ENCODE data around the gene CPNE5.

DNA sequence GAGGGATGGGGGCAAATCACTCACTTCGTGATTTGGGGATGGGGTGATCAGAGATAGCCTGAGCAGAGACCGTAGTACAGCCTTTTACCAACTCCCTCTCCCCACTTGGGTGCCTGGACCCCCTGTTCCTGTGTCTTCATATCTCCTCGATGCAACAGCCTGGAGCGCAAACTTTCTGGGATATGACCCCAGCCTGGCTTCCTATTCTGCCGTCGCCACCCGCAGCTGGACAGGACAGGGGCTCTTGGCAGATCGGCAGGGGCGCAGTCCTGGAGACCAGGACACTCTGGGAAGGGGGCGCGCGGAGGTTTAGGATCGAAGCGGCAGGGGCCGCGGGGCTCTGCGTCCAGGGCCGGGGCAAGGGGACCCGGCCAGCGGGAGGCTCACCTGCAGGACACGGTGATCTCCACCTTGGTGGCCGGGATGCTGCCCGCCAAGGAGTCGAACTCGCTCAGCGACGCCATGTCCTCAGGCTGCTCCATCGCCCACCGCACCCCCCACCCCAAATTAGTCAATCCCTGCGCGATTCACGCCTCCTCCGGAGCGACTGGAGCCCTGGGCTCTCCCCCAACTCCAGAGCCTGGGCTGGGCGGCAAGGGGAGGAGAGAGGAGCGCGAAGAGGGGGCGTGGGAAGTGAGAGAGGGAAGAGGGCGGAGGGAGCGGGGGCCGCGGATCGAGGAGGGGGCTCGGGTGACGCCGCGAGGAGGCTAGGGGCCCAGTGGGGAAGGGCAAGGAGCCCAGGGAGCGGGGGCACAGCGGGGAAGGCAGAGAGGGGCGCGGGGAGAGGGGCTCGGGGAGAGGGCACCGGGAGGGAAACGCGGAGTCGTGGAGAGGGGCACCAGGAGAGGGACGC is at the start of gene CPNE5:
- no peak for TF ChIP-seq CTCF (IDR thresholded peaks at IDR 0.05)
- peak; percentile 73 for TF ChIP-seq EZH2 (IDR thresholded peaks at IDR 0.05)
- no peak for TF ChIP-seq EZH2phosphoT487 (IDR thresholded peaks at IDR 0.05)
